Liver (tissue), 3 donors: Measurements from ENCODE around the gene SMIM23.

Experiments used
- RXRA ChIP-seq, 2 donors: IDR thresholded peaks; 2 replicates each; pipeline ENCODE4 v1.6.1; 2017 to 2018; ENCODE audit warnings: antibody characterized with exemption in 2 of 2, mild to moderate bottlenecking in 1 of 2
- YY1 ChIP-seq: IDR thresholded peaks from 2 replicates; pipeline ENCODE4 v1.6.1; 2016; ENCODE audit warnings: antibody characterized with exemption, mild to moderate bottlenecking
- TF ChIP-seq, protein P1 (sequence below): fragments of 150-350 bp; IDR thresholded peaks from 2 replicates; pipeline ENCODE4 v1.5.1; 2017; ENCODE audit warnings: improper control_type of control experiment, low read depth, low read length; ENCODE audit not compliant: missing input control
- donor health status: healthy.
- donor health status: healthy.

DNA sequence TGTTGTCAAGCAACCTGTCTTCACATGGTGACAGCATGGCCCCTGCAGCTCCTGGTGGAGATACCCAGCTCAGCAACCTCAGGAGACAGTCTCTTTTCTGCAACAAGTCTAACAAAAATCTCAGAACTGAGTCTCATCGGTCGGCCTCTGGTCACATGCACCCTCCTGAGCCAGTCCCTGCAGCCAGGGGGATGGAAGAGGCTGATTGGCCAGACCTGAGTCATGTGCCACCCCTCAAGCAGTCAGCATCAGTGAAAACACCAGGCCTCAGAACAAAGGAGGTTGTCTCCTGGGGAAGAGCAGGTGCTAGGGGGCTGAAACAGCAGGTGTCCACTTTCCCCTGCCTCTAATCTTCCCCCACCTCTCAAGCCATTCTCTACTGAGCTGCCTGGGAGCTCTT, 54.4 kb downstream of the SMIM23 start:
- TF ChIP-seq, protein P1, sequence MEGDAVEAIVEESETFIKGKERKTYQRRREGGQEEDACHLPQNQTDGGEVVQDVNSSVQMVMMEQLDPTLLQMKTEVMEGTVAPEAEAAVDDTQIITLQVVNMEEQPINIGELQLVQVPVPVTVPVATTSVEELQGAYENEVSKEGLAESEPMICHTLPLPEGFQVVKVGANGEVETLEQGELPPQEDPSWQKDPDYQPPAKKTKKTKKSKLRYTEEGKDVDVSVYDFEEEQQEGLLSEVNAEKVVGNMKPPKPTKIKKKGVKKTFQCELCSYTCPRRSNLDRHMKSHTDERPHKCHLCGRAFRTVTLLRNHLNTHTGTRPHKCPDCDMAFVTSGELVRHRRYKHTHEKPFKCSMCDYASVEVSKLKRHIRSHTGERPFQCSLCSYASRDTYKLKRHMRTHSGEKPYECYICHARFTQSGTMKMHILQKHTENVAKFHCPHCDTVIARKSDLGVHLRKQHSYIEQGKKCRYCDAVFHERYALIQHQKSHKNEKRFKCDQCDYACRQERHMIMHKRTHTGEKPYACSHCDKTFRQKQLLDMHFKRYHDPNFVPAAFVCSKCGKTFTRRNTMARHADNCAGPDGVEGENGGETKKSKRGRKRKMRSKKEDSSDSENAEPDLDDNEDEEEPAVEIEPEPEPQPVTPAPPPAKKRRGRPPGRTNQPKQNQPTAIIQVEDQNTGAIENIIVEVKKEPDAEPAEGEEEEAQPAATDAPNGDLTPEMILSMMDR, result no peak
- TF ChIP-seq YY1 (no peak), RXRA (IDR thresholded peaks at IDR 0.05) (no peak)
